Hematopoietic multipotent progenitor cell treated with erythropoietin and hydrocortisone succinate and interleukin-3 and kit ligand, for 8 days (in vitro differentiated cells): ENCODE results near the gene RPRD1A.
A peak's percentile ranks its signal among the peaks of the same experiment; 100 is the strongest.
"Not testable (repeated sequence)": the region's sequence is repeated elsewhere in the genome, so short reads cannot be mapped to it uniquely, and the experiment has no call there.

Source experiments
- DNase-seq: peaks from one replicate; pipeline ENCODE4 v3.0.0-alpha.2; 2015

RPRD1A gene

GRCh38 chr18:36023336-36023735, 44.0 kb downstream of the RPRD1A start:
- no peak for DNase-seq

DNA sequence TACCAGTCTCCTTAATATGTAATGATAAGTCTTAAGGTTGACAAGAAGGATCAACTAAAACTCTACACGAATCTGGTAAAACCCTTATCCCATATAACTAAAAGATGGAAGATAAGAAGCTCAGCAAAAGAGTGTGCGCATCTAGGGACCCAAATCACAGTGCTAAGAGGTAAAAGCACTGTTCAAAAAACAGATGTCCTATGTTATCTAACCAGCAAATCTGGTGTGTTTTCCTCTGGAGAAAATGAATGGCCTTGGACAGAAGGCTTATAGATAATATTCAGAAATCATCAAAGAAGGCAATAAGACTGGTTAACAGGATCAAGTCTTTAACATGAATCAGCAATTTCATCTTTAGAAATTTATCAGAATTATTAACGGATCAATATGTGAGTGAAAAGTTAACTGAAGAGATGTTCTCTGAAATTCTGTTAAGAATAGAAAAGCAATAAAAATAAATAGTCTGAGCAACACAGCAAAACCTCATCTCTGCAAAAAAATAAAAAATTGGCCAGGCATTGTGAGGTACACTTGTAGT, 47.1 kb downstream of the RPRD1A start:
- DNase-seq: no peak

GRCh38 chr18:36017232-36017631, 50.1 kb downstream of the RPRD1A start:
- DNase-seq: no peak

DNA sequence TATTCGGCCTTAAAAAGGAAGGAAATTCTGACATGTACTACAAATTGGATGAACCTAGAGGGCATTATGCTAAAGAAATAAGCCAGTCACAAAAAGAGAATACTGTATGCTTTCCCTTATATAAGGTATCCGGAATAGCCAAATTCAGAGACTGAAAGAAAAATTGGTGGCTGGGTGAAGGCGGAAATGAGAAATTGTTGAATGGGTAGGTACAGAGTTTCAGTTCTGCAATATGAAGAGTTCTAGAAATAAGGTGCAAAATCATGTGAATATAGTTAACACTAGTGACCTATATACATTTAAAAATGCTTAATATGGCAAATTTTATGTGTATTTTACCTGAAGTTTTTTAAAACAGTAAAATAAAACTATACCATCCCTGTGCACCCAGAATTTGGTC, 51.7 kb downstream of the RPRD1A start:
- DNase-seq: no peak

DNA sequence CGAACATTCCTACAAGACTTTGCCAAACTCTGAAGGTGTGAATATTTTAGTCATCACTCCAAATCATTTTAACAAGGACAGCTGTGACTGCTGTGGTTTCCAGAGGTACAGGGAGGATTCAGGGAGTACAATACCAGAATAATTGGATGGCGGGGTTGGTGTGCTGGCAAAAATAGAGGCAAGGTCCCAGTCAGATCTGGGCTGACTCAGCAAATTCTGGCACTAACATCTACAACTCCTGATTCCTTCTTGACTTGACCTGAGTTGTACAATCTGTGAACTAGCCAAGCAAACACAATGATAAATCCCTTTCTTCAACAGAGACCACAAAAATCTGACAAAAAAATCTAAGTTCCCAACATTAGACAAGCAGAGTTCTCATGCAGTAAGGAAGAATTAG, 54.5 kb downstream of the RPRD1A start:
- no peak for DNase-seq

DNA sequence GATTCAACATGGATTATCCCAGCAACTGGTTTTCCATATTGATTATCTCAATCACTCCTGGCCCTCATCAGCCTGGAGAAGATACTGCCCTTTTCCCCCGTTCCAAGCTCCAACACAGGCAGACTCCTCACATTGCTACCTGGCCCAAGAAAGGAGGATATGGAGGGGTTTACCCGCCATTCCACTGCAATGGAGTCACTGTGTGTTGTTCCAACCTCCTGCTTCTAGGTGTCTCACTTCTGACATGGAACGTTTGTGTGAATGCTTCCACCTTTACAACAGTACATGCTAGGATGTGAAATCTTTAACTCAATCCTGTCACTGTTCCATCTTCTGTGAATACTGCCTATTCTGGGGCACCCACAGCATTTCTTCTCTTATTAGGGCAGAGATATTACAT, 58.1 kb downstream of the RPRD1A start:
- DNase-seq: no peak

- no peak for DNase-seq
Measured at GRCh38 chr18:36006997-36007396, 60.4 kb downstream of the RPRD1A start.

DNA sequence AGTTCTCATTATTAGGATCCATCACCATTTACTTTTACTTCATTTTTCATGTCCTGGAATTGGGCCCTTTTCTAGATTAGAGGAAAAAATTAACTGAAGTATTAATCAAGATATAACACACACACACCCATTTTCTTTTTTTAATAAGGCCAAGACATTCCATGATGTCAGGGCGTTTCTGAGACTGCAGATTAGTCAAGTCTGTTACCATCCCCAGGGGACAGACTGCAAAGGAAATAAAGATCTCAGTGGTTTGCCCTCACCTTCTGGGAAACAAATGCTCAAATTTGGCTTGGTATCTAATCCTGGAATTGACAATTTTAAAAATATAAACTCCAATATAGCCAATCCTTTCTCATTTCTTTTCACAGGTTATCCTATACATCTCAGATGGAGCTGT, 67.4 kb downstream of the RPRD1A start:
- peak; percentile 27 for DNase-seq

DNA sequence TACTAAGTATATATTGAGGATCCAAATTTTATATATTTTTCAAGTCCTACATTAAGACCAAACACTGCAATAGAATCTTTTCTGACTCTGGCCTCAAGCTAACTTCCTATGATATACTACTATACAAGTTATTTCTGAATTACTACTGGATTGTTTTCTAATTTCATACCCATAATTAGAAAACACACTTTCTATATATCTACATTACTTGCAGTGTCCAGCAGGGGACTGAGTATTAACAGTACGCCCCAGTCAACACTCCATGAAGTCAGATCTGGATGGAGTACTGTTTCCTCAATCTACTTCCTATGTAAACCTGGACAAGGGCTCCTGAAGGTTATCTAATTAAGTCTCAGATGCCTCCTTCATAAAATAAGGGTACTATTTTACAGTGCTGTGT, 68.4 kb downstream of the RPRD1A start:
- DNase-seq: peak; percentile 29

- DNase-seq: no peak
Measured at GRCh38 chr18:35993013-35993412, 74.3 kb downstream of the RPRD1A start.

DNA sequence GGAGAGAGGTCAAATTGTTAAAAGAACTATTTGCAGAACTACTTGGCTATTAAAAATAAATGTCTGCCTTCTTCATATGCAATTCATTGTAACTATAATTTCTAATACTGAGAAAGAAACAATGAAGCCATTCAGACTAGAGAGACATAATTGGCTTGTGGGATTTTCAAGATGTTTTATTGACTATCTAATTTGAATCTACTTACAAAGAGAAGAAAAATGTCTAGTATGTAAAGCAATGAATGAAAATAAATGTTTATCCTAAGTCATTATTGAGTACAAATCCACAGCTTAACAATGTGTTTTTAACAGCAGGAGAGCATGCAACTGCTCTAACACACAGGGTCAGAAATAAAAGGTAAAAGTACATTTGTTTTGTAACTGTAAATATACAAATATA, 75.7 kb downstream of the RPRD1A start:
- no peak for DNase-seq

DNA sequence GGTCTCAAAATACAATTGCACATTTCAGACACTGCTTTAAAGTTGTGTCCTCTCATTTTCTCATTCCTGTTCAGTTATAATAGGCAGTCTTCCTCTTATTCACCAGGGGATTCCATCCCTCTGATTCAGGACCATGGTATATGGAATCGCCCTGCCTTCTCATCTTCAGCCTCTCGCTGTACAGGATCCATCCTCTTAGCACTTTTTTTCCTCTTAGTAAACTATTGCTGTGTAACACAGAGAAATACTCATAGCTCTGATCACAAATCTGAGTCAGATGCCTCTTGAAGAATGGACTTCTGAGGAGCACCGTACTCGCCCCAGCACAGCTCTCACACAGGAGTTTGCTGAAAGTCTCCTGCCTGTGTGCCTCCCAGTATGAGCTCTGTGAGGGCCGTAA, 83.5 kb downstream of the RPRD1A start:
- DNase-seq: no peak

DNA sequence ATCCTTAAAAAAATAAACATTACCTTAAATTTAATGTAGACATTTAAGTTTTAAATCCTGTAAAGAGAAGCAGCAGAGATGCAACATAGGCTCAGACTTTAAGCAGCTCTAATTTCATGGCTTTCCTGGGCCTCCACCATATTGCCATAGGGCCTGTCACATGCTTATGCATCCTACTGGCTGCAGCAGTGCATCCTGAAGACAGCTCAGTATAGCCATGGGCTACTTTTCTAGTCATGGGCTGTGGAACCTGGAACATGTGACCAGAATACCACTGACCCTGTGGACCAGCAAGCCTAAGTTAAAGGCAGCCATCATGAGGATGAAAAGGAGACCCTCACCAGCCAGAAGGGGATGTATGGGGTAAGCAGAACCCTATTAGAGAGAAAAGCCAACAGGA, 84.2 kb downstream of the RPRD1A start:
- DNase-seq: no peak

GRCh38 chr18:35982409-35983114, 84.8 kb downstream of the RPRD1A start:
- no peak for DNase-seq

DNA sequence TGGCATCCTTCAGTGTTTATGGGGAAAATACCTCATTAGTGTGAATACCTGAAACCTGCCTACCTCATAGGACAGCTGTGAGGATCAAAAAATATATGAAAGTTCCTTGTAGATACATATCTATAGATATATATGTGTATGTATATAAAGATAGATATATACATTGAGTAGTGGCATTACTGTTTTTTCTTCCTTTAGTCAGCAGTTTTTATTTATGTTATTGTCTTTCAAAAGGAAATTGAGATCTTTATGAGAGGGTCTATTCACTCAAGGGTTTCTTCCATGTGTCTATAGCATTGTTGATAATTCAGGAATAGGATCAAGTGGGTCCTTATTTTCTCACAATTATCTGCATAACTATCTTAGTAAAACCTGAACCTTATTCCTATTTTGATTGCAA, 88.2 kb downstream of the RPRD1A start:
- no peak for DNase-seq

DNA sequence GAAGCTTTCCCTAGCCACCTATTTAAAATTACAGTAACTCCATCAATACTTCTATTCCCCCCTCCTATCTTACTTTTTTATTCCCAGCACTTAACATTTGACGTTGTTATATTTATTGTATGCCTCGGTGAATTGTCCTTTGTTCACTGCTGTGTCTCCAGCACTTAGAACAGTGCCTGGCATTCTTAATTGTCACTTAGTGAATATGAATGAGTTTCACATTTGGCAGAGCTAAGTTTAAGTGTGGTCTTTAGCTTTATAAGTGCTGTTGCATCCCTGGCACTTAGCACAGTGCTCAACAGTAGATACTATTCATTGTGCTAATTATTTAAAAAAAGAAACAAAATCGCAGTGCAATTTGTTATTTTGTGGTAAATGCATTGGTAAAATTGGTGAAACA, 93.2 kb downstream of the RPRD1A start:
- DNase-seq: no peak

GRCh38 chr18:35973650-35974049, 93.7 kb downstream of the RPRD1A start:
- no peak for DNase-seq

DNA sequence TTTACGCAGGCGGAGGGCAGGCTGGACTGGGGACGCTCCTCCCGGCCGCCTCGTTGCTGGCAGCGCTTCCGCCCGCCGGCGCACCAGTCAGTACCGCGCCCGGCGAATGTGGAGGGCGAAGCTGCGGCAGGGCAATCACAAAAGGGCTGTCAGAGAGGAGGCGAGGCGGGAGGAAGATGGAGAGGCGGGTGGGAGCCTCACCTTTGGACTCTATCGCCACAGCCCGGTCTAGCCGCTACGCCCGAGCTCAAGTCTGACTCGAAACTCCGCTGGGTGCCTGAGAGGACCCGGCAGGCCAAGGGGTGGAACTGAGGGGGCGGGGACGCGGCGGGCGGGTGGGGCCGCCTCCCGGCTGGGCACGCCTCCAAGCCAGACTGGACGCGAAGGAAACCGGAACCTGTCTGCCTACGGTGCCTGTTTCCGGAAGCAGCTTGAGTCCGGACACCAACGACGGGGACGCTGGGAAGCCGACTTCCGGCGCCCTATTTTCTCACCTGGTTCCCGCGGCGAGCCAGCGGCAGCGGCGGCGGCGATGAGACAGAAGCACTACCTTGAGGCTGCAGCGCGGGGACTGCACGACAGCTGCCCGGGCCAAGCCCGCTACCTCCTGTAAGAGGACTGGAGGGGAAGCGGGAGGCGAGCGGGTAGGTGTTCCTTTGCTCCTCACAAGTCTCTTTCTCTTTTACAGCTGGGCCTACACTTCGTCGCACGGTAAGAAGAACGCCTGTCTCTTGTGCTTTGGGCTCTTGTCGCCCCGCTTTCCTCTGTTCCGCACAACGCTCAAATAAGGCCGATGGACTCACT, 95.0 kb downstream of the RPRD1A start, which contains the start of gene RMP24:
TSS of gene RMP24 (plus strand) at position 483 of the 804 bp plus-strand sequence.
- peak; percentile 95 for DNase-seq

DNA sequence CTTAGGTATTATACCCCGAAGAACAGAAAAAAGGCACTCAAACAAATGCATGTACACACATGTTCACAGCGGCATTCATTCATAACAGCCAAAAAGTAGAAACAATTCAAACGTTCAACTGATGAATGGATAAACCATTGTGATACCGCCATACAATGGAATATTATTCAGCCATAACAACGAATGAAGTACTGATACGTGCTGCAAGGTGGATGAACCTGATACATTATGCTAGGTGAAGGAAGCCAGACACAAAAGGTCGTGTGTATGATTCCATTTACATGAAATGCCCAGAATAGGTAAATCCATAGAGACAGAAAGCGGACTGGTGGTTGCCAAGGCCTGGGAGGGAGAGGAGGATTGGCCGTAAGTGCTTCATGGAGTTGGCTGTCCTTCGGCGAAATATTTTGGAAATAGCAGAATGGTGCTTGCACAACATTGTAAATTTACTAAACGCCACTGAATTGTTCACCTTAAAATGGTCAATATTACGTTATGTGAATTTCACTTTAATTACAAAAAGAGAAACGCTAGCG, 95.6 kb downstream of the RPRD1A start:
- no peak for DNase-seq

GRCh38 chr18:35969676-35970075, 97.7 kb downstream of the RPRD1A start:
- DNase-seq: no peak

DNA sequence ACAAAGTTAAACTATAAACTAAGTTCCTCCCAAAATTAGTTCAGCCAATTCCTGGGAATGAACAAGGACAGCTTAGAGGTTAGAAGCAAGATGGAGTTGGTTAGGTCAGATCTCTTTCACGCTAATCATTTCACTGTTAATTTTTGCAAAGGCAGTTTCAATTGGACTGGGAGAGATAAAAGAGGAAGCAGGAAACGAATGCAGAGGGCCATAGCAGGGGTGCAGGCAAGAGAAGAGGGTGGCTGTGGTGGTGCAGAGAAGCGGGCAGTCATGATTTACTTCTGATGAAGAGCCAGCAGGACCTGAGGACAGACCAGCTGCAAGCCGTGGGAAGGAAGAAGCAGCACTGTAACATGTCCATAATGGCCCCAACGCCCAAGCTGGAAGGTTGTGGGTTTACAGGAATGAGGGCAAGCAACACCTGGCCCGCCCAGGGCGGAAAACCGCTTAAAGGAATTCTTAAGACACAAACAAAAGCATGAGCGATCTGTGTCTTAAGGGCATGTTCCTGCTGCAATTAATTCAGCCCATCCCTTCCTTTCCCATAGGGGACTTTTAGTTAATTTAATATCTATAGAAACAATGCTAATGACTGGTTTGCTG, 99.0 kb downstream of the RPRD1A start:
- DNase-seq: no peak

GRCh38 chr18:35967866-35968265, 99.5 kb downstream of the RPRD1A start:
- DNase-seq: not testable (repeated sequence)

DNA sequence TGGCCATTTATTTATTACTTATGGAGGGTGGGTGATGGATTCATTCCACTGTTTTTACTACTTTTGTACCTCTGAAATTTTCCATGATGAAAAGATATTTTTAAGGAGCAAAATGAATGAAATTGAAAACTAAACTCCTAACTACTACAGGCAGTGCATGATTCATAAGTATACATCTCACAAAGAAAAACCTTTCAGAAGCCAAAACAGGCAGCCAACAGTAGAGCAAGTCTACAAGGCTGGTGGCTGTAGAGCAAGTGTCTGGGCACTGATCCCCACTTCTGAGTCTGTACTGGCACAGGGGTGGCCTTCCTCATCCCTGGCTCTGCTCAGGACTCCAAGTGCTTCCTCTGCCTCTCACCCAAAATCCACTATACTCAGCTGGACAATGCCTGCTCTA, 103.0 kb downstream of the RPRD1A start:
- no peak for DNase-seq

DNA sequence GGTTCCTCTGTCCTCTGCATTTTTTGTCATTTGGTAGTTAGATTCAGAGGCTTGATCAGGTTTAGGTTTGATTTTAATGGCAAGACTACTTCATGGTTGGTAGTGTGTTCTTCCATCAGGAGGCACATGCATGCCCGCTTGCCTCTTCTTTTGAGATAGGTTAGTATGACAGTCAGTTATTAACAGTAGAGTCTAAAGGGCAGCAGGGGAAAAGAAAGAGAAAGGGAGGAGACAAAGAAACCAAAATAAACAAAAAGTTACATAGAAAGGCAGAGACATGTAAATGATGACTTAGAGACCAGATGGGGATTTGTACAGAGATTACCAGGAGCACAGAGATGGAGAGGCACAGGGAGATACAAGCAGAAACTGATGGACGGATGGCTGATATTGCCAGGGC, 105.0 kb downstream of the RPRD1A start:
- no peak for DNase-seq
